Adrenal gland (tissue), 5 donors: ENCODE results near the gene CHRNG.

ENCODE experiments used
- CTCF ChIP-seq, 6 experiments: fragments of 450-650 bp in 4 of 6; fragments of 200-600 bp in 2 of 6; sonication (generic) in 1 of 6; IDR thresholded peaks; 1 replicate in 5 of 6; 2 replicates in 1 of 6; pipeline versions ENCODE4 v1.5.1 to v1.8.0; 2016 to 2021; ENCODE audit warnings: antibody characterized with exemption in 6 of 6, mild to moderate bottlenecking in 2 of 6, moderate library complexity in 1 of 6
- POLR2A ChIP-seq, 2 donors: fragments of 450-650 bp; IDR thresholded peaks; one replicate each; pipeline ENCODE4 v1.6.1; 2017; ENCODE audit warnings: antibody characterized with exemption in 2 of 2, mild to moderate bottlenecking in 2 of 2, moderate library complexity in 1 of 2
- donor health status: DM: no; HTN: no; CAD: no.

GRCh38 chr2:232549655-232550353, 10.3 kb downstream of the CHRNG start:
- no peak for TF ChIP-seq CTCF (IDR thresholded peaks at IDR 0.05)
- no peak for TF ChIP-seq POLR2A (IDR thresholded peaks at IDR 0.05)
